ENCODE results near the gene GDPD3.

The GDPD3 gene

DNA sequence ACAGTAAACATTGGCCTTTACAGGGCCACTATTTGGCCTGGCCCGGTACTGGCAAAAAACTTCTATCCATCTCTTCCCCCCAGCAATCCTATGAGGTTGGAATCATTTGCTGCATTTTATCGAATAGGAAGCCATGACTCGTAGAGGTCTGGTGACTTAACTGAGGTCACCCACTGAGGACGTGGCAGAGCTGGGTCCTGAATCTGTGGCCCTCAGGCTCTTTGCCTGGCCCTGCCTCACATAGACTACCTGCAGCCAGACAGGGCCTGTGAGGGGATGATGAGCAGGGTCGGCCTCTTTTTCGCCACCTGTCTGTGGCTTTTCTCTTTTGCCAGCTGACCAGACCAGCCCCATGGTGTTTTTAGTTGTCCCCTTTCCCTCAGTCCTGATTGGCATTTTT lies 35.7 kb downstream of the GDPD3 start:
- no peak for DNase-seq (ENCODE audit: low spot score)

DNA sequence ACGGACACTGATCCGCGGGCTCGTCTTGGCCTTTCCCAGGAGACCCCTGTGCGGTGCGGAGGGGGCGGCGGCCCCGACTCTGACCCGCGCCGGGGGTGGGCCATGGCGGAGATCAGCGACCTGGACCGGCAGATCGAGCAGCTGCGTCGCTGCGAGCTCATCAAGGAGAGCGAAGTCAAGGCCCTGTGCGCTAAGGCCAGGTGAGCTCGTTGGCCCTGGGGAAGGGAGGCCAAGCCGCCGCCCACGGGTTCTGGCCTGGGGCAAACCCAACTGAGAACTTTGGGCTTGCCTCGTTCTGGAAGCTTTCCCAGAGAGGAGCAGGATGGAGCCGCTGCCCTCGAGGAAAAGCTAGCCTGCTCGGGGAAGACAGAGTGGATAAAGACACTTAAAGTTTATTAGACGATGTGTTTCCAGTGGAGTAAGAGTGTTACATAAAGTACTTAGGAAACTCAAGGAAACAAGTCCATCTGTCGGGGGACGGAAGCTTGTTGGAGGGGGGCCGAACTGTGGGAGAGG lies 37.0 kb downstream of the GDPD3 start:
- DNase-seq (ENCODE audit: low spot score), result no peak

DNA sequence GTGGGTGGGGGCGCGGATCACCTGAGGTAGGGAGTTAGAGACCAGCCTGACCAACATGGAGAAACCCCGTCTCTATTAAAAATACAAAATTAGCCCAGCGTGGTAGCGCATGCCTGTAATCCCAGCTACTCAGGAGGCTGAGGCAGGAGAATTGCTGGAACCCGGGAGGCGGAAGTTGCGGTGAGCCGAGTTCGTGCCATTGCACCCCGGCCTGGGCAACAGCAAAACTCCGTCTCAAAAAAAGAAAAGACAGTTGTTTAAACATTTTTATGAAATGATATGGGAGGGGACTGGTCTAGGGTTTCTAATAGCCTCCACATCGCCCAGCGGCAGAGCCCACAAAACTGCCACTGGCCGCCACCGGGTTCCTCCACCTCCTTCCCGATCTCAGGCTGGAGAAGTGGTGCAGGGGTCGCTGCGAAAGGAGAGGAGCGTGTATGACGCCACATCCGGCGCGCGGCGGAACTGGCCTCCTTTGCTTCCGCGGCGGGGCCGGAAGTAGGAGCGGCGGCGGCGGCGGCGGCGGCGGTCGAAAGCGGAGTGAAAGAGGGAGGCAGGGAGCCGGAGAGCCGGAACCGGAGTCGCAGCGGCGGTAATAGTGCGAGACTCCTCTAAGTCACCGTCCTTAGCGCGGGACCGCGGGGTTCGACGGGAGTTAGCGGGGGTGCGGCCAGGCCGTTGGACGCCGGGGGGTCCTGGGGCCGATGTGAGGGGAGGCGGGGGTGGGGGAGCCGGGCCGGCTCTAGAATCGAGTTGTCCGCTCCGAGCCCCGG lies 37.6 kb downstream of the GDPD3 start, which contains the start of gene PPP4C:
Gene PPP4C, plus strand, starts transcription at position 492 of the 773 bp plus-strand sequence. CDS start 384 bp downstream, outside the sequence.
- peak; percentile 89 for DNase-seq (ENCODE audit: low spot score)

DNA sequence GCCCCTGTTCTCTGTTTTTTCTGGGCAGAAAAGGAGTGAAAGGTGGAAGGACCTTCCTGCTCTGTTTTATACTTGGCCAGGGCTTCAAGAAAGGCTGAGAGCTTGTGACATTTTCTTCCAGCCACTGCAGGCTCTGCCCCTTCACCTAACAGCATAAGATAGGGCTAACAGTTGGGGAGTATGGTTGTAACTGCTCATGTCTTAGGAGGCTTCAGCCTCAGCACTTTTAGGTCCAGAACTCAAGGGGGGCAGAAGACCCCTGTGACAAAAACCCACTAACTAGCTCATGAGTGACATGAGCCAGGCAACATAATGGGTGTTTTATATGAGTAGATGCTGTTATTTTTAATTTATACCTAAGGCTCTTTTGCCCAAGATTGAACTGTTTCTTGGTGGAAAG lies 42.8 kb downstream of the GDPD3 start:
- DNase-seq (ENCODE audit: low spot score), result no peak

DNA sequence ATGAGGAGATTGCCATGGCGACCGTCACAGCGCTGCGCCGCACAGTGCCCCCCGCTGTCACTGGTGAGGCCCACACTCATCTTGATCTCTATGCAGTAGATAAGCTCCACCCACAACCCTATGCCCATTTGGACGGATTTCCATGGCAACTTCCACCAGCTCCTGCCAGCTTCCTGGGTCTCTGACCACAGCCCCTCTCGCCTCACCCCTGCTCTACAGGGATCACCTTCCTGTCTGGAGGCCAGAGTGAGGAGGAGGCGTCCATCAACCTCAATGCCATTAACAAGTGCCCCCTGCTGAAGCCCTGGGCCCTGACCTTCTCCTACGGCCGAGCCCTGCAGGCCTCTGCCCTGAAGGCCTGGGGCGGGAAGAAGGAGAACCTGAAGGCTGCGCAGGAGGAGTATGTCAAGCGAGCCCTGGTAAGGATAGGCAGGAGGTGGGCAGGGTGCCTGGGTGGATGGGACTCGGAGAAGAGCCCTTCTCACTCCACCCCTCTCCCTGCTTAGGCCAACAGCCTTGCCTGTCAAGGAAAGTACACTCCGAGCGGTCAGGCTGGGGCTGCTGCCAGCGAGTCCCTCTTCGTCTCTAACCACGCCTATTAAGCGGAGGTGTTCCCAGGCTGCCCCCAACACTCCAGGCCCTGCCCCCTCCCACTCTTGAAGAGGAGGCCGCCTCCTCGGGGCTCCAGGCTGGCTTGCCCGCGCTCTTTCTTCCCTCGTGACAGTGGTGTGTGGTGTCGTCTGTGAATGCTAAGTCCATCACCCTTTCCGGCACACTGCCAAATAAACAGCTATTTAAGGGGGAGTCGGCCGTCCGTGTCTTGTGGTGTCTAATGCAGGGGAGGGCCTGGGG lies 43.5 kb downstream of the GDPD3 start:
- DNase-seq (ENCODE audit: low spot score), result no peak

DNA sequence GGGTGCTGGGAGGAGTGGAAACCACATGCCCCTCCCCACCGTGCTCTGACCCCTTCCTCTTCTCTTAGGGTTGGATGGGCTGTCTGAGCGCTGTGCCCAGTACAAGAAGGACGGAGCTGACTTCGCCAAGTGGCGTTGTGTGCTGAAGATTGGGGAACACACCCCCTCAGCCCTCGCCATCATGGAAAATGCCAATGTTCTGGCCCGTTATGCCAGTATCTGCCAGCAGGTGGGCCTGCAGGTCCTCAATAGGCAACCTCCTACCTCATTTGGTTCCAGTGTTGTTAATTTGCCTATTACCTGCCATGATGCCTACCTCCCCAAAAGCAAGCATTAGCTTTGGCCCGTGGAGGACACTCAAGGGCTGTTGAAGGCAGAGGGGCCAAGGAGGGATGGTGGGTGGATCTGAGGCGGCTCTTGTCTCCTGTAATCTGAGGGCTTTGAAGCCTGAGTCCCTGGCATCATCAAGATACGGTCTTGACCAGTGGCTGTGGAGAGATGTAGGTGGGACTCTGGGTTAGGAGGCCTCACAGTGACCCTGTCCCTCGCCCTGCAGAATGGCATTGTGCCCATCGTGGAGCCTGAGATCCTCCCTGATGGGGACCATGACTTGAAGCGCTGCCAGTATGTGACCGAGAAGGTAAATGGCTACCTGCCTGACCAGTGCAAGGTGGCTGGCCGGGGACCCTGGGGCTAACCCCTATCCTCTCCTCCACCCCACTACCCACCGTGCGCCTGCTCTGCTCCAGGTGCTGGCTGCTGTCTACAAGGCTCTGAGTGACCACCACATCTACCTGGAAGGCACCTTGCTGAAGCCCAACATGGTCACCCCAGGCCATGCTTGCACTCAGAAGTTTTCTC lies 44.4 kb downstream of the GDPD3 start:
- peak; percentile 45 for DNase-seq (ENCODE audit: low spot score)

DNA sequence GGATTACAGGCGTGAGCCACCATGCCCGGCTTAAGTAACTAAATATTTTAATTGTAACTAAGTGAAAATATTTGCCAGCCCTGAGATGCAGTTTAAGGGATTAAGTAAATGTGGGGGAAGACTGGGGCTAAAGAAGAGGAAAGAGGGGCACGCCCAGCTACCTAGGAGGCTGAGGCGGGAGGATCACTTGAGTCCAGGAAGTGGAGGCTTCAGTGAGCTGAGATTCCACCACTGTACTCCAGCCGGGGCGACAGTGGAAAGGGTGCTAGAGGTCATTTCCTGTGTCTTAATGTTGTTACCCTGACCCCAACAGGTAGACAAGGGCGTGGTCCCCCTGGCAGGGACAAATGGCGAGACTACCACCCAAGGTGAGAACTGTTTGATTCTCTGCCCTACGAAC lies 45.0 kb downstream of the GDPD3 start:
- DNase-seq (ENCODE audit: low spot score), result no peak

DNA sequence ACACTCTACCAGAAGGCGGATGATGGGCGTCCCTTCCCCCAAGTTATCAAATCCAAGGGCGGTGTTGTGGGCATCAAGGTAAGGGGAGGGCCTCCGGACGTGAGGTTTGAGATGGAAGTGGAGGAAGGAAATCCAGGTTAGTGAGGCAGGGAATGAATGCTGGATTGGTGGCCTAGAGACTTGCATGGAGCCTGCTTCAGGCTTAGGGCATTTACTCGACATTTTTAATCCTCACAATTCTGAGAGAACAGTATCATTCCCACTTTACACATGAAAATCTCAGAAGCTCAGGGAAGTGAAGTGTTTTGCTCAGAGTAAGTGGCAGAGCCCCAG lies 45.8 kb downstream of the GDPD3 start:
- DNase-seq (ENCODE audit: low spot score), result no peak

DNA sequence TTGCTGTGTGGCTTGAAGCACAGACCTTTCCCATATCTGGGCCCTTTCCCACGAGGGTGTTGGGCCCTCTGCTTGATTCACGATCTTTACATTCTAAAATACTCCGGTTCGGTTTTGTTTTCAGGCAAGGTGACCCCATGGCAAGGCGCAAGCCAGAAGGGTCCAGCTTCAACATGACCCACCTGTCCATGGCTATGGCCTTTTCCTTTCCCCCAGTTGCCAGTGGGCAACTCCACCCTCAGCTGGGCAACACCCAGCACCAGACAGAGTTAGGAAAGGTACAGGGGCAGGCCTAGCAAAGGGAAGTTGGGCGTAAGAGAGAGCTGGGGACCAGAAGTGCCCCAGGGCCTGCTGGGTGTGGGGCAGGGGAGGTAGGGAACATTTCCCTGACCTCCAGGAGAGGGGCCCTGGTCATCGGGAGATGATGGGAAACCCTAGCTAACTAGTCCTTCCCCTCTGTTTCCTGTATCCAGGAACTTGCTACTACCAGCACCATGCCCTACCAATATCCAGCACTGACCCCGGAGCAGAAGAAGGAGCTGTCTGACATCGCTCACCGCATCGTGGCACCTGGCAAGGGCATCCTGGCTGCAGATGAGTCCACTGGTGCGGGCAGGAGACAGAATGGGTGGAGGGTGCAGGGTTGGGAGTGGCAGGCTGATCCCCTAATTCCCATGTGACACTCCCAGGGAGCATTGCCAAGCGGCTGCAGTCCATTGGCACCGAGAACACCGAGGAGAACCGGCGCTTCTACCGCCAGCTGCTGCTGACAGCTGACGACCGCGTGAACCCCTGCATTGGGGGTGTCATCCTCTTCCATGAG lies 46.4 kb downstream of the GDPD3 start:
- DNase-seq (ENCODE audit: low spot score), result no peak

DNA sequence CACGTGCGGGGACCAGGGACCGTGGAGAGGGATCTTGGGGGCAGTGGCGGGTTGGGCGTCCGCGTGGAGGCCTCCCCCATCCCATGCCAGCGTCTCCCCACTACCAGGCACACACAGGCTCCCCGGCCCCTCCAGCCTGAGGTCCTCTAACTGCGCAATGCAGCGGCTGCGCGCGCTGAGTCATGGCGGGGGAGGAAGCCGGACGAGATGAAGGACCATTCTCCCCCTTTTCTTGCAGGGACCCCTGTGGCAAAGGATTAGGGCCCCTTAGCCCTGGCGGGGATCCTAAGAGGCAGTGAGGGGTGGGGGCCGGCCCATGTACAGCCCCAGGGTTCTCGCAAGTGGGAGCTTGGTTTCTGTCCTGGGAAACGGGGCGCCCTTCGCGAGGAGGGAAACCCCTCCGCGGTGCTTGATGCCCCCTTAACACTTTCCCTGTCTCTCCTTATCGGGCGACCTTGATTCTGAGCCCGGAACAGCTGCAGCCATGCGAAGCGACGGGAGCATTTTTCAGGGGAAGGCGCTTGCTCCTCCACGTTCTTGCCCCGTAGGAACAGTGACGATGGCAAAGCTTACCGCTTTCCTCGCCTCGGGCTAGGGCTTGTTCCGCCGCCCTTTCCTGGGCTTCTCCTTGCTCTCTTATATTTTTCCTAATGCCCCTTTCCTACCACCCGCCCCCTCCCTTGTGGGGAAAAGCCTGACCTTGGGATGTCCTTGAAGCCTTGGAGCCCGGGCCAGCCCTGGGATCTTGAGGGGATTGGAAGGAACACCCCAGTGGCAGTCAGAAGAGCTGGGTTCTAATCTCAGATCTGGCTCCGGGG lies 47.2 kb downstream of the GDPD3 start:
- DNase-seq (ENCODE audit: low spot score), result no peak

DNA sequence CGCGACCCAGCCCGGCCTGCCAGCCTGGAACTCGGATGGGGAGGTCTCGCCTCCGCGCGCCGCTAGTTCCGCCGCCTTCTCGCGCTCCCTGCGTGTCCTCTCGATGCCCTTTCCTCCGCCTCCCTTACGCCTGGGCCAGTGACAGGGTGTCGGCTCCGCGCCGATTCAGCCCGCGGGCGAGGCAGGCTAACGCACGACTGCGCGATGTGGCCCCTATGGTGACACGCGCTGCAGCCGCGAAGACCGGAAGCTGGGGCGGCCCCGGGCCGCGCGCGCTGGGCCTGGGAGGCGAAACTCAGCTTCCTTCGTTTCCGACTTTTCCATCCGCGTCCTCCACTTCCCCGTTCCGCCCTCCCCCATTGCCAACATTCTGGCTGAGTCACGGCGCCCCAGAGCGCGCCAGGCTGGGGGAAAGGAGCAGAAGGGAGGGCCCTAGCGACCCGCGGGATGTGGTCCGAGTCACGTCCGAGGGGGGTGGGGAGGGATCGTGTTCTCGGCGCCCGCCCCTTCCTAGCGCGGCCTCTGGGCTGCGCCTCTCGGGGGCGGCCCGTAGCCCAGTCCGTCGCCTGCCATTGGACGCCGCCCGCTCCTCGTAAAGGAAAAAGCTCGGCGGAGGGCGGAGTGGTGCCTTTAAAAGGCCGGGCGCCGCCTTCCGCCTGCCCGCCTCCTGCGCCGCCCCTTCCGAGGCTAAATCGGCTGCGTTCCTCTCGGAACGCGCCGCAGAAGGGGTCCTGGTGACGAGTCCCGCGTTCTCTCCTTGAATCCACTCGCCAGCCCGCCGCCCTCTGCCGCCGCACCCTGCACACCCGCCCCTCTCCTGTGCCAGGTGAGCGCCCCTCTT lies 48.0 kb downstream of the GDPD3 start, which contains the start of gene ALDOA:
Gene ALDOA, plus strand, starts transcription at position 659 of the 841 bp plus-strand sequence. CDS start 1,138 bp downstream, outside the sequence.
- DNase-seq (ENCODE audit: low spot score), result peak; percentile 97

DNA sequence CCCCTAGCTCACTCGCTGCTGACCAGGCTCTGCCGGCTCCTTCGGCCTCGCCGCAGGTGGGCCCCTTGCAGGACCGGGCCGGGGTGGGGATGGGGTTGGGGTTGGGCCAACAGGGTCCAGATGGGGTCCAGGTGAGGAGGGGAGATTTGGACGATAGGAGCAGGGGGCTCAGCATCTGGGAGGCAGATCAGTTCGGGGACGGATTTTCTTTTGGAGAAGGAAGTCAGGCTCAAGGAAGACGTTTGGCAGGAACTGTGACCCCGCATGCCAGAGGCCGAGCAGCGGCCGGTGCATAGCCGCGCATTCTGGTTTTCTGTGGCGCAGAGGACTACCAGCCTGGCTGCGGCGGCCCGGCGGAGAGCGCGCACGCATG lies 48.6 kb downstream of the GDPD3 start:
- DNase-seq (ENCODE audit: low spot score), result no peak

DNA sequence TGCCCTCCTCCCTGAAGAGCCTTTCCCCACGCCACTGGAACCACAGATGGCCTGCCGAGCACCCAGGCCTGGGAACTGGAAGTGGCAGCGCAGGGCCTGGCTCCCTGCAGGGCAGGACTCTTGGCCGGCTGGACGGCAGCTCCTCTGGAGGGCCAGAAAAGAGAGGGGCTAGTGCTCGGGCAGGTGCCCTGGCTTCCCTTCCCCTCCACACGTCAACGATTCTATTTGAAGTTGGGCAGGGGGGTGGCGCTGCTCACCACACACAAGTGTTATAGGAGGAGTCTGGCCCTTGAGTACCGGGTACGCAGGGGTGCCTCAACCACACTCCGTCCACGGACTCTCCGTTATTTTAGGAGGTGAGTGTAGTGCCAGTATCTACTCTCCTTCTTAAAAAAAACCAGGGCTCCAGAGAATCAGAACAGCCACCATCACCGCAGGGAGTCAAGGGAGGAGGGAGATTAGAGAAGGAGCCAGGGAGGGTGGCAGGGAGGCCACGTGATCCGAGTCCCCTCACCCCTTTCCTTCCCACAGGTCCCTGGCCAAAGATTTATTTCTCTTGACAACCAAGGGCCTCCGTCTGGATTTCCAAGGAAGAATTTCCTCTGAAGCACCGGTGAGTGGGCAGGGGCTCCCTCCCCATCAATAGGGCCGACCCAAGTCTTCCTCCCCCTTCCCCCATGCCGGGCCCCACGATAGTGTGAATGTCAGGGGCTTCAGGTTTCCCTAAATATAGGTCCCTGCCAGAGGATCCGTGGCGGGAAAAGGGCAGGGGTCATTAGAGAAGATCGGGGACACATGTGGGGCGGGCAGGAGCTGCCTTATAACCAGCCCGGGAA lies 49.2 kb downstream of the GDPD3 start:
- peak; percentile 78 for DNase-seq (ENCODE audit: low spot score)

DNA sequence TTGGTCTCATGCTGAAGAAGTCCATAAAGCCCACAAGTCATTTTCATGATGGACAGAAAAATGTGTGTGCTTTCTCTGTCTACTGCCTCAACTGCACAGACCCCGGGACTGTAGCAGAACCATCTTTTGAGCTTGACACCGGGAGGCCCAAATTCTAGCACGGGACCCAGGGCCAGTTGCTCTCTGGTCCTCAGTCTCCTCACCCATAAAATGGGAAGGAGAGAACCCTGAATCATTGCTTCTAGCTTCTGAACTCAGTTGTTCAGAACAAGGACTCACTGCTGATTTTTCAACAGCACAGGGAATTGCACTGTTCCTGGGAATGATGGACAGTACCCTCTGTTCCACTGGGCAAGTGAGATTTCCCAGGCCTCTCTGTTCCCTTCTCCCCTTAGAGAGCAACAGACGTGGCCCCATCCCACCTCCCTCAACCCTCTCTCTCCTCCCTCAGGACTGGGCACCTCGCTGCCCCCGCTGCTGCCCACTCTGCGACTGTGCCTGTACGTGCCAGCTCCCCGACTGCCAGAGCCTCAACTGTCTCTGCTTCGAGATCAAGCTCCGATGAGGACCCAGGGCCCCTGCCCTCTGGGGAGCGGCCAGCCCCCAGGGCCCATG lies 50.0 kb downstream of the GDPD3 start:
- no peak for DNase-seq (ENCODE audit: low spot score)

DNA sequence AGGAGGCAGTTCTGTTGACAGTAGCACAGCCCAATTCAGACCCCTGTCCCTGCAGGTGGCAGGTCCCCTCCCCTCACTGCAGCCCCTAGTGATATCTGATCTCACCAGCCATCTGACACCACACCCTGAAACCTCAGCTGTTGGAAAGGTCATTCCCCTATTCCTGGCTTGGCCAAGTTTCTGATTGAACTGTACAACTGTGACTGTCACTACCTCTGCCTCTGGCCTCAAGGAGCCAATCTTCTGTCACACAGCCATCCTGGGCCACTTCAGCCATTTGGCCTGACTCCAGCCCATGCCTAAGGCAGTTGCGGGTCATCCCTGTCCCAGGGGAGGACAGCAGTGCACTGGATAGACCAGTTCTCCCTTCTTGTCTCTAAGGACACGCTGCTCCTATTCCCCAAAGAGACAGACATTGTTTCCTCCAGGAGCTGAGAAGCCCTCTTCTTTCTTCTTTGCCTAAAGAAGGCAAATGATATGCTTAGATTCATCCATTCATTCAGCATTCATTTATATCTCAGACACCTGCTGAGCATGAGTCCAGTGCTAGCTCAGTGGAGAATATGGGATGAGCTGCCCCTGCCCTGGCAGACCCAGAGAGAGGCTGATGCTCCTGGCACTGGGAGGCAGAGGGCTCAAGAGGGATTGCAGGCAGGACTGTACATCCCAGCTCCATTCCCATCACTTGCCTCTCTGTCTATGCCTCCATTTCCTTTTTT lies 52.3 kb downstream of the GDPD3 start:
- DNase-seq (ENCODE audit: low spot score), result no peak

DNA sequence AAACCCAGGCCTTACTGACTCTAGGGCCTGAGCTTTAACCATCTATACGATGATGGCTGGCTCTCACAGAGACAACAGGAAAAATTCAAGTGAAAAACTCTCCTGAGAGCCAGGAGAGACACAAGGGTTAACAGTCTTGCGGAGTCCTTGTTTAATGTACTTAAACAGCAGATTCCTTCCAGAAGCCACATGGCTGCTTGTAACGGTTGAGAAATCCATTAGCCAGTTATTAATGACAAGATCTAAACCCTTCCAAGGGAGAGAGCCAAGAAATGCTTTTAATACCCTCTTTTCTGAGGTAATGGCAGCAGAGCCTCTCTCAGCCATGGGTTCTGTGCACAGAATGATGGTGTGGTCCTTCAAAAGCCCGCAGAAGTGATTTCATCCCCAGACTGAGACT lies 53.0 kb downstream of the GDPD3 start:
- DNase-seq (ENCODE audit: low spot score), result no peak

DNA sequence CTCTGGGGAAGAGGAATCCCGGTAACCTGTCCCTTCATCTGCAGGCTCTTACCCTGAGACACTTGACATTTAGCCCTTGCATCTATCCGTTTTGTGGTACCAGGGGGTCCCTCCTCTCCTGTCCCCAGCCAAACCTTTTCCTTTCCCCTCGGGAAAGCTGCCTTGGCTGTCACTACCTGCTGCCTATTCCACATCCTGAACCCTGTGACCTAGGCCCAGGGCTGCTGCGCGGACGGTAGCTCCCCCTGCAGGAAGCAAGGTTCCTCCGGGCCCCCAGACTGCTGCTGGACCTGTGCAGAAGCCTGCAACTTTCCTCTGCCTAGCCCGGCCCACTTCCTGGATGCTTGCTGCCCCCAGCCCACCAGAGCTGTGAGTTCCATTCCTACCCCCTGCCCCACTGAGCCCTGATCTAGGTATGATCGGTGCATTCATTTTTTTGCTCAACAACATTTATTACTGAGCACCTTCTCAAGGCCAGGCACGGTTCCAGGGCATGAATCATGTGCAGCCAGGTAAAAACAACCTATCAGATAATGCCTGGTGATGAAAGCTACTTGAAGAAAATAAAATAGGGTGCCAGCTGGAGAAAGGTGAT lies 58.3 kb downstream of the GDPD3 start:
- DNase-seq (ENCODE audit: low spot score), result peak; percentile 55
